HG03159 (cell line): ENCODE data around the gene LARP4B.
"Not testable (repeated sequence)": the region's sequence is repeated elsewhere in the genome, so short reads cannot be mapped to it uniquely, and the experiment has no call there.

Experiments
- ATAC-seq: cut with Tn5 transposase; IDR thresholded peaks from one replicate; pipeline ENCODE4 v1.9.1; 2021; ENCODE audit warnings: mild to moderate bottlenecking, moderate library complexity; ENCODE audit not compliant: unreplicated experiment

LARP4B gene

GRCh38 chr10:958856-959255 lies 27.4 kb upstream of the LARP4B start:
- ATAC-seq, result no peak

- ATAC-seq, result no peak
Measured at GRCh38 chr10:958106-958505, 26.6 kb upstream of the LARP4B start.

- no peak for ATAC-seq
Measured at GRCh38 chr10:955820-956217, 24.3 kb upstream of the LARP4B start.

GRCh38 chr10:955127-955819 lies 23.8 kb upstream of the LARP4B start:
- ATAC-seq, result no peak

GRCh38 chr10:954396-954795 lies 22.9 kb upstream of the LARP4B start:
- no peak for ATAC-seq

- ATAC-seq, result no peak
Measured at GRCh38 chr10:953836-954235, 22.3 kb upstream of the LARP4B start.

GRCh38 chr10:949446-949845 lies 17.9 kb upstream of the LARP4B start:
- ATAC-seq, result no peak

- ATAC-seq, result no peak
Measured at GRCh38 chr10:948347-948746, 16.8 kb upstream of the LARP4B start.

- ATAC-seq, result no peak
Measured at GRCh38 chr10:947881-948280, 16.4 kb upstream of the LARP4B start.

- ATAC-seq, result no peak
Measured at GRCh38 chr10:947051-947450, 15.5 kb upstream of the LARP4B start.

GRCh38 chr10:945778-946177 lies 14.3 kb upstream of the LARP4B start:
- no peak for ATAC-seq

GRCh38 chr10:944034-944831 lies 12.7 kb upstream of the LARP4B start:
- ATAC-seq, result peak; percentile 35

GRCh38 chr10:943334-944033 lies 12.0 kb upstream of the LARP4B start:
- ATAC-seq, result peak; percentile 50

GRCh38 chr10:938941-939678 lies 7.6 kb upstream of the LARP4B start:
- ATAC-seq, result no peak

- ATAC-seq, result no peak
Measured at GRCh38 chr10:934746-935406, 3.4 kb upstream of the LARP4B start.

GRCh38 chr10:934165-934564 lies 2.7 kb upstream of the LARP4B start:
- not testable (repeated sequence) for ATAC-seq

- ATAC-seq, result no peak
Measured at GRCh38 chr10:932589-932988, 1.1 kb upstream of the LARP4B start.

GRCh38 chr10:930625-931325 lies 730 bp downstream of the LARP4B start:
- no peak for ATAC-seq

GRCh38 chr10:929960-930624 lies 1.4 kb downstream of the LARP4B start:
- no peak for ATAC-seq
